HPDE6-E6E7 (cell line): ENCODE measurements around the gene ZMAT5.

Source experiments
- DNase-seq: peaks from one replicate; pipeline ENCODE4 v3.0.0; 2011; ENCODE audit warnings: missing footprints; ENCODE audit errors: extremely low spot score

Gene ZMAT5, protein sequence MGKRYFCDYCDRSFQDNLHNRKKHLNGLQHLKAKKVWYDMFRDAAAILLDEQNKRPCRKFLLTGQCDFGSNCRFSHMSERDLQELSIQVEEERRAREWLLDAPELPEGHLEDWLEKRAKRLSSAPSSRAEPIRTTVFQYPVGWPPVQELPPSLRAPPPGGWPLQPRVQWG

DNA sequence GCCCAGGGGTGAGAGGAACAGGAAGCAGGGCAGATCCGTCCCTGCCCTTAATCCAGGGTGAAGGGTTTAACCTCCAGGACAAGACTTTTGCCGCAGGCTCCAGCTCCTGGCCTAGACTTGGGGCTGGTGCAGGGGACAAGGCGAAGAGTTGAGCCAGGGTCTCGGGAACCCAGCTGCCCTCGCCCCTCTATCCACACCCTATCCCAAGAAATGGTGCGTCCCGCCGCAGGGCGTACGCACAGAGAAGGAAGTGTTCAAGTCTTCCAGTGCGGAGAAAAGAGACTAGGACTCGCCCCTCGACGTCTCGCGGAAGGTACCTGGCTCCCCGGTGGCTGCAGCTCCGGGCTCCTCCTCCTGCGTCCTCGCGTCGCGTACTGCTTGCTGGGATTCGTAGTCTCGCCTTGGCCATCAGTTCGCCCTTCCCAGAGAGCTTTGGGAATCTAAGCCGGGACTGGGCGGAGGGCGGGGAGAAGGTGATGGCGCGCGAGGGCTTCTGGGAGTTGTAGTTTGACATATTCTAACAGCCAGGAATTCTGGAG, at the start of gene ZMAT5:
ZMAT5 (minus strand) TSS at position 376 of the 539 bp plus-strand sequence. CDS start 18,463 bp downstream, outside the sequence.
- DNase-seq, result peak; percentile 100

- DNase-seq, result no peak
These were observed 49.7 kb upstream of the ZMAT5 start for GRCh38 chr22:29816539-29816938.

DNA sequence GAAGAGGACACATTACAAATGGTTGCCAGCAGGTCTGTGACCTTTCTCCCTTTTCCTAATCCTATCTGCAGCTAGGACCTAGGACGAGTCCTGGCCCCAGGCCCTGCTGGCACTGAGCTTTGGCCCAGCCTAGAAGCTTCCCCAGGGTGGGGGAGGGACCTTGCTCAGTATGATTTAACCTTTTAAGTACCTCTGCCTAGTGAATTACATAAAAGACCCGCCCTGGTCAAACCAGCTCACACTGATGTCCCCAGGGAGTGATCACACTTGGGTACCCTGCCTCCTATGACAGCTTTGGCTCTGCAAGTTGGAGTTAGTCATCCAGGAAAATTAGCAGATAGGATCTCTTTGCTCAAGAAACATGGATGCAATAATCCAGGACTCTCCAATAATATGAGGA, 49.3 kb upstream of the ZMAT5 start:
- no peak for DNase-seq

DNA sequence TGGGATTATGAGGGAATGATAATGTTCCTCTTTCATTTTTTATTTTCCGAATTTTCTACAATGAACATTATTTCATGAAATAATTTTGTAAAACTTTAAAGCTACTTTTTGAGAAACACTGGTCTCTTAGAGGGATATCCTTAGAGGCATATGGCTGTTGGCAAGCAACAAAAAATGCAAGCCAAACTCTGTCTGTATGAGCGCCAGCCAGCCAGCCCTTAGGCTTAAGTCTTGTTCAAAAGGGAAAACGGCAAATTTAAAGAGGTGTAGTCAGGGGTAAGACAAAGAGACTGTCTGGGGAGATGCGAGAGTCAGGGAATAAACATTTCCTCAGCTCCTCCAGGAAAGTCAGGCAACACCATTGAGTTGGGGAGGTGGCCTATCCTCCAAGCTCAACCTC, 48.8 kb upstream of the ZMAT5 start:
- DNase-seq, result no peak

DNA sequence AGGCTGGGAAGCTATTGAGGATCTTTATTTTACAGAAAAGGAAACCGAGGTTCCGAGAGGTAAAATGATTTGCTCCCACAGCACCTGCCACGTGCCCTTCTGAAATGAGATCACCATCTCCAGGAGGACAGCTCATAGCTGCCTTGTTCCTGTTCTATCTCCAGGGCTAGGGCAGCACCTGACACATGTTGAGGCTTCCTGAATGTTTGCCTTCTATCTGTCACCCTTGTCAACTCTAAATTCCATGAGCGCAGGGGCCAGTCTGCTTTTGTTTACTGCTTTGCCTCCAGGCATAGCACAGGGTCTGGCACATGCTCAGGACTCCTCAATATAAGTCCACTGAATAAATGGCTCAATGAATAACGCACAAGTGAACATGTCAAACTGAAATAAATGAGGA, 47.2 kb upstream of the ZMAT5 start:
- no peak for DNase-seq

DNA sequence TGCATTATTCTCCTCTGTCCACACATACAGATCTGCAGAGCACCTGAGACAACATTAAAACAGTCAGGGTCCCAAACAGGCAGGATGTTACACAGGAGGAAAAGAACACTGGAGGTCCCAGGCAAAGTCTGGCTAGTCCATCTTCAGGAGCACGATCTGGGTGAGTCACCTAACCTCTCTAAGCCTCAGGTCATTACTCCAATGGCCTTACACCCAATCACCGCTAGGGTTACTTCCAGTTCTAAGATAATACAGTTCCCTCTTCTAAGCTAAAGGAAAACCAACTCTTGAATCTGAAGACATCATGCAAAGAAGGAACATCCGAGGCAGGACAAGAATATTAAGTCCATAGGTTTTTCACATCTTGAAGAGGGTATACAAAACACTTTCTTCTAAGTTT, 46.8 kb upstream of the ZMAT5 start:
- DNase-seq, result peak; percentile 59

- DNase-seq, result no peak
These were observed 46.3 kb upstream of the ZMAT5 start for GRCh38 chr22:29813126-29813525.

DNA sequence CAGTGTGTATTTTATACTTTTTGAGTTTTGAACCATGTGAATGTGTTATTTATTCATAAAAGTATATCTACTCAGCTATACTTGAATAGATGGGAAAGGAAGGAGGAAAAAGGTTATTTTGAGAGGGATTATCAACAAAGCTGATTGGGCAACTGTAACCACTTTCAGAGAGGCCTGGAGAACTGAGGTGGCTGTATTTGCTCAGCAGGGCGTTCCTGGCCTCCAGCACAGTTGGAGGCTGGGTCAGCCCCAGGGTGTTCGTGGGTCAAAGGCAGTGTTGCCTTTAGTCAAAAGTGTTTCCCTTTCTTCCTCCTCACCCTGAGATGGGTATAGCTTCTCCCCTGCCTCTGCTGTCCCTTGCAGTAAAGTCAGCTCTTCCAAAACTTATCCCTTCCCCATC, 44.6 kb upstream of the ZMAT5 start:
- no peak for DNase-seq

- no peak for DNase-seq
These were observed 43.4 kb upstream of the ZMAT5 start for GRCh38 chr22:29810216-29810615.

- no peak for DNase-seq
These were observed 39.4 kb upstream of the ZMAT5 start for GRCh38 chr22:29806196-29806595.

DNA sequence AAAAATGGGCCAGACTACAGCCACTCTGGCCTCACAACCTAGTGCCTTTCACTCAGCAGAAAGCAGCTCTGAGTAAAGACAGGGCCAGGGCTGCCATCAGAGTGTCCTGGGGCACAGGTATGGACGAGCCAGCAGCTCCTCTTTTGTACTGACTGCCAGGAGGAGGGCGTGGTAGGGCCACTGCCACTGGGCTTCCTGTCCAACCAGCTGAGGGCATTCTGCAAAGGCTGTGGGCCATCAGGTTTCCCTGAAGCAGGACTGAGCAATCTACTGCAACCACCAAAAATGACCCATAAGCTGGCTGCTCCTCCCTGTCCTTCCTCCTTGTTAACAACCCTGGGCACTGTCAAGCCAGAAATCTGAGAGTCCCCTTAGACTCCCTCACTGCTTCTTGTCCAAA, 38.2 kb upstream of the ZMAT5 start:
- no peak for DNase-seq

- DNase-seq, result no peak
These were observed 36.4 kb upstream of the ZMAT5 start for GRCh38 chr22:29803190-29803589.

GRCh38 chr22:29801796-29802195, 35.0 kb upstream of the ZMAT5 start:
- no peak for DNase-seq

DNA sequence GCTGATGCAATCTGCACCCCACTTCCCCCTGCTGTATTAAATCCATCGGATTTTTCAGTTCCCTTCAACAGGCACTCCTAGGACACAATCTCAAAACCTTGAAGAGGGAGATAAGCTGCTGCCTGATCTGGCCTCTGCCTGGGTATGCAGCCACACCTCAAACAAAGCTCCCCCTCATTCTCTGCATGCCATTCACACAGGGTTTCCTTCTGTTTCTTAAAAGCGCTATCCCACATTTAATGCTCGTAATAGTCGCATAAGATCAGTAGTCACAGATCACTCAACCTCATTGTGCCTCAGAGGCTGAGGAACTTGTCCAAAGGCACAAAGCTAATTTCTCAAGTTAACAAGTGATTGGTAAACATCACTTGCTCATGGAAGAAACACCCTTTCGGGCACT, 34.3 kb upstream of the ZMAT5 start:
- no peak for DNase-seq

DNA sequence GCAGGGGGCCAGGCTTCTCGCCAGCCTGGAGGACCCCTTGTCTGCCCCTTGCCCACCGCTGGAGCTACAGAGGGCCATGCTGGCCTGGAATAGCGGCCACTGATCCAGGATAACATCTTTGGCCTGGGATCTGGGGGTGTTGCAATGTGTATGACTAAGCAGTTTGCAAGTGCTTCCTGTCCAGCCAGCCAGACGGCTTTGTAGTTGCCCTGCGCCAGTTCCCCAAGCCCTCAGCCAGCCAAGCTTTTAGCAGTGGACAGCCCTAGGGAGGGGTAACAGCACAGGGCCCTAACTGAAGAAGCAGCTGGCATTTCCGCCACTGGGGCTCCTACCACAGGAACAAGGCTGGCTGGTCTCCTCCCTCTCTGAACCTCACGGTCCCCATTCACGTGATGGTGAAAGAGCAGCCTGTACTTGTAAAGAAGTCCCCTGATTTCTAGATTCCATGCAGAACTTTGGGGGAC, 32.4 kb upstream of the ZMAT5 start:
- peak; percentile 97 for DNase-seq

DNA sequence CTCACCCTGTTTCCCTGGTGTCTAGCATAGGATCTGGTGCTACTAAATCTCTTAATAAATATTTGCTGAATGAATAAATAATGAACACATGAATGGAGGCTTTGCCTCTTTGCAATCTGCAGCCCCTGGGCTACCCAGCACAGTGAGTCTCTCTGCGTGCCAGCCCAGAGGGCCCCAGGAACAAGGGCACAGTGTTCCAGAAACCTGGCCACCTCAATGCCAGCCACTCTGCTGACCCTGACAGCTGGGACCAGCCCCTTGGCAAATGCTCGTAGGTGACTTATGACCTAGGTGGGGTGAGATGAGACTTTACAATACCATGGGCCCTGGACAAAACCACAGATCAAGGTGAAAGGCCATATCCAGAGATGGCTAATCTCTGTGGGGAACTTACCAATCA, 32.0 kb upstream of the ZMAT5 start:
- no peak for DNase-seq

GRCh38 chr22:29798318-29798717, 31.5 kb upstream of the ZMAT5 start:
- no peak for DNase-seq

- no peak for DNase-seq
These were observed 30.5 kb upstream of the ZMAT5 start for GRCh38 chr22:29797351-29797750.

DNA sequence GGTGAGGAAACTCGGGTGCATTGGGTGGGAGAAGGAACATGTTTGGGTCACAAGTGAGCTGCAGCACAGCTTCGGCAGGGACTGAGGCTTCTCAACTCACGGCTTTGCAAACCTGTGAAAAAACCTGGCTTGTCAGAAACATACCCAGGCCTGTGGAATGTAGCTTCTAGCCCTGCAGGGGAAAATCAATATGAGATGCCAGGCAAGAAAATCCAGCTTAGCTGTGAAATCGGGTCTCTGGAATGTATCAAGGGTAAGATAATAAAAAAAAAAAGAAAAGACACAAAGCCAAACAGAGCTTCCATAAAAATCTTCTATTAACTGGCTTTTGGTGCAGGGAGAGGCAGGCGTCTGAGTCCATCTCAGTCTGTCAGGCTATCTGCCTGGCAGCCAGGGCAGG, 28.9 kb upstream of the ZMAT5 start:
- DNase-seq, result no peak

DNA sequence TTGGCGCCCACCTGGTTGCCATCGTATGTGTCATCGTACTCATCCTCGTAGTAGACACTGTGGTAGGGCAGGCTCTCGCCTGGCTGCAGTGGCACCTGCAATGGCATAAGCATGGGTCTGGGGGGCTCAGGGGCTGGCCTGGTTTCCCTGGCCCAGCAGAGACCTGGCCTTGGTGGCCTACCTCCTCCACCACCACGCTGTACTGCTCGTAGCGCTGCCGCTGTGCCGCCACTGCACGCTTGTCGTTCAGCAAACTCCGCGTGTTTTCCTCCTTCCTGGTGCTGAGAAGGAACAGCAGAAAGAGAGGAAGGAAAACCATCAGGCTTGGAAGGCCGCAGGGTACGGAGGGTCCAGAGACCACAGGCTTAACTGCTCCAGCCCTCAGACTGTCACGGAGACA, 26.6 kb upstream of the ZMAT5 start:
- no peak for DNase-seq

DNA sequence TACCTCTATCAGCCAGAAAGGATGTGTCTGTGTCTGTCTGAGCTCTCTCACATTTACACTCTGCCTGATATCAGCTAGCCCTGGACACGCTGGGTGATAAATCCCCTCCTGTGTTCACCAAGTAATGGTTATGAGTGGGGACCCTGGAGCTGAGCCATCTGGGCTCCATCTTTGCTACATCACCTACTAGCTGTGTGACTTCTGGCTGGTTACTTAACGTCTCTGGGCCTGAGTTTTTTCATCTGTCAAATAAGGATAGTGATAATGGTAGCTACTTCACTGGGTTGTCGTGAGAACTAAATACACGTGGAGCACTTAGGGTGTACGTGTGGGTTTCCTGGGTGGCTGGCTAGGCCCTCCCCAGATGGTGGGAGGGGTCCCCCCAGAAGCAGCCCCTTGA, 23.3 kb upstream of the ZMAT5 start:
- no peak for DNase-seq

- no peak for DNase-seq
These were observed 21.8 kb upstream of the ZMAT5 start for GRCh38 chr22:29788339-29789279.
